Activated CD4-positive, alpha-beta T cell treated with anti-CD3 and anti-CD28 coated beads, Interleukin-2, amount 50 U/mL, for 48 hours (primary cell): Measurements from ENCODE around the gene RIMS3.
"Not testable (repeated sequence)": the region's sequence is repeated elsewhere in the genome, so short reads cannot be mapped to it uniquely, and the experiment has no call there.

Source experiments
- DNase-seq, 2 experiments: peaks; one replicate each; pipeline ENCODE4 v3.0.0-alpha.2; 2020

RIMS3 gene

DNA sequence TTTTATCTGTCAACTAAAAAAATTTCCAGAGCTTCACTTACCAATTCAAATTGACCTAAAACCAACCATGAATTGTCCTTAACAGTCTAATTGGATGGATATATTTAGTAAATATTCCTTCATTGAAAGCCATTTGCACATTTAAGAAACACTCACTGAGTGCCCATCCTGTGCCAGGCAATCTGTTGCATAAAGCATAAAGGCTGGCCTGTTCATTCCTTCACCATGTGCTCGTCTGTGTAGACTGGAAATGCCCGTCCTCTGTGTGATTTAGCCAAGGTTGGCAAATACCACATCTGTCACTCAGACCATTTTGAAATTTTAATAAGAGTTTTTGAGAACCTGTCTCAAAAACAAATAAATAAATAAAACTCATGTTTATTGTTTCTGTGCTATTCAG, 76.9 kb downstream of the RIMS3 start:
- DNase-seq, result no peak

DNA sequence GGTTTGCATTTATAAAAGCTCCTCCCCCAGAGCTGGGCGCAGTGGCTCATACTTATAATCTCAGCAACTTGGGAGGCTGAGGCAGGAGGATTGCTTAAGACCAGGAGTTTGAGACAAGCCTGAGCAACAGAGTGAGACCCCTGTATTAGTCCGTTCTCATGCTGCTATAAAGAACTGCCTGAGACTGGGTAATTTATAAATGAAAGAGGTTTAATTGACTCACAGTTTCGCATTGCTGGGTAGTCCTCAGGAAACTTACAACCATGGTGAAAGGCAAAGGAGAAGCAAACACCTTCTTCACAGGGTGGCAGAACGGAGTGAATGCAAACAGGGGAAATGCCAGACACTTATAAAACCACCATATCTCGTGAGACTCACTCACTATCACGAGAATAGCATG, 81.5 kb downstream of the RIMS3 start:
- DNase-seq, result no peak

DNA sequence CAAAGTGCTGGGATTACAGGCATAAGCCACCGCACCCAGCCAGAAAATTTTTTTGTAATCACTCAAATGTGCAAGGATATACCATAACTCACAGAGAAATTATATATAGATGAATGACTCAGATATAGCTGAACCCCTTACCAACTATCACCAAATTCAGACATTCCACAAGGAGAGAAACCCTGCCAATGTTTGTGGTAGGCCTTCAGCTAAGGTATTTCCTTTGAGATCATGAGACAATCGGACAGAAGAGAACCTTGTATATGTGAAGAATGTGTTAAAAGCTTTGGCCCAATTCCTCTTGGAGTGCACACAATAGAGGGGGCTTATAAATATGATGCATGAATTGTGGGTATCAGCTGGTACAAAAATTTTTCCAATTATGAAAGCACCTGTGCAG, 83.4 kb downstream of the RIMS3 start:
- DNase-seq, result no peak

DNA sequence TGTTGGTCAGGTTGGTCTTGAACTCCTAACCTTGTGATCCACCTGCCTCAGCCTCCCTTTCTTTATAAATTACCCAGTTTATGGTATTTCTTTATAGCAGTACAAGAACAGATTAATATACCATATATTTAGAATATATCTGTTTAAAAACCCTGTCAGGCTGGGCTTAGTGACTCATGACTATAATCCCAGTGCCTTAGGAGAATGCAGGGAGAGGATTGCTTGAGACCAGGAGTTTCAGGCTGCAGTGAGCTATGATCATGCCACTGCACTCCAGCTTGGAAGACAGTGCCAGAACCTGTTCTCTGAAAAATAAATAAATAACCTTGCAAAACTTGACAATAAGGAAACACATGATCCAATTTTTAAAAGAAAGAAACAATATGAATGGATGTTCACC, 90.1 kb downstream of the RIMS3 start:
- no peak for DNase-seq

DNA sequence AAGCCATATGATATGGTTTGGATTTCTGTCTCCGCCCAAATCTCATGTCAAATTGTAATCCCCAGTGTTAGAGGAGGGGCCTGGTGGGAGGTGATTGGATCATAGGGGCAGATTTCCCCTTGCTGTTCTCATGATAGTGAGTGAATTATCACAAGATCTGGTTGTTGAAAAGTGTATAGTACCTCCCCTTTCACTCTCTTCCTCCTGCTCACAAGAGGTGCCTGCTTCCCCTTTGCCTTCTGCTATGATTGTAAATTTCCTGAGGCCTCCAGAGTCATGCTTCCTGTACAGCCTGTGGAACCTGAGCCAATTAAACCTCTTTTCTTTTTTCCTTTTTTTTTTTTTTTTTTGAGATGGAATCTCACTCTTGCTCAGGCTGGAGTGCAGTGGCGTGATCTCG, 90.7 kb downstream of the RIMS3 start:
- DNase-seq, result not testable (repeated sequence)
